ENCODE measurements around the gene ARMH3.

DNA sequence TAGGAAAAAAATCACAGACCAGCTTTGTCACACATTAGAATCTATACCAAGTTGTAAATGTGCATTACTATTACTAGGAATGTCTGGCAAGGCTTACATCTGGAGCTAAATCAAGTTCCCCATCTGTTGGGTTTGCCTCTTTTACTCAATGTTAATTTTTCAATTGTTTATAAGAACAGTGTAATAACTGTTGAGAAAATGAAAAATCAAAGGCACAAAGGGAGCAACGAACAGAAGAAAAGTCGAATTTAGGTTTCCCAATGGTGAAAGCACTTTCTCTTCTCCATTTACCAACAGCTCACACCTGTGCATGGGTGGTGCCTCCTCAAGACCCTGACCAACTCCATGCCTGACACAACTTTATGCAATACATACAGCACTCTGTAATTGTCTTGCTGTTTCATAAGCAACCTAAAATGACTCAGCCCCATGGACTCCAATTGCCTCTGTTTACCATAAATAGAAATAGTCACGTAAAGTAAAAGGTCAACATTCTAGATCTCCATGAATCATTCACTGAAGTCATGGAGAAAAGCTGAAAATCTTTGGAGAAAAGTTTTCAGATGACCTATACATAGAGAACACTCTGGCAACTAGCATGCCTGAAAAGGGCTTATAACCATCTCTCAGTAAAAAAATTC lies 116.8 kb downstream of the ARMH3 start:
- TF ChIP-seq, protein P1, sequence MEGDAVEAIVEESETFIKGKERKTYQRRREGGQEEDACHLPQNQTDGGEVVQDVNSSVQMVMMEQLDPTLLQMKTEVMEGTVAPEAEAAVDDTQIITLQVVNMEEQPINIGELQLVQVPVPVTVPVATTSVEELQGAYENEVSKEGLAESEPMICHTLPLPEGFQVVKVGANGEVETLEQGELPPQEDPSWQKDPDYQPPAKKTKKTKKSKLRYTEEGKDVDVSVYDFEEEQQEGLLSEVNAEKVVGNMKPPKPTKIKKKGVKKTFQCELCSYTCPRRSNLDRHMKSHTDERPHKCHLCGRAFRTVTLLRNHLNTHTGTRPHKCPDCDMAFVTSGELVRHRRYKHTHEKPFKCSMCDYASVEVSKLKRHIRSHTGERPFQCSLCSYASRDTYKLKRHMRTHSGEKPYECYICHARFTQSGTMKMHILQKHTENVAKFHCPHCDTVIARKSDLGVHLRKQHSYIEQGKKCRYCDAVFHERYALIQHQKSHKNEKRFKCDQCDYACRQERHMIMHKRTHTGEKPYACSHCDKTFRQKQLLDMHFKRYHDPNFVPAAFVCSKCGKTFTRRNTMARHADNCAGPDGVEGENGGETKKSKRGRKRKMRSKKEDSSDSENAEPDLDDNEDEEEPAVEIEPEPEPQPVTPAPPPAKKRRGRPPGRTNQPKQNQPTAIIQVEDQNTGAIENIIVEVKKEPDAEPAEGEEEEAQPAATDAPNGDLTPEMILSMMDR (IDR thresholded peaks at IDR 0.05) = no peak
- TF ChIP-seq, protein P2, sequence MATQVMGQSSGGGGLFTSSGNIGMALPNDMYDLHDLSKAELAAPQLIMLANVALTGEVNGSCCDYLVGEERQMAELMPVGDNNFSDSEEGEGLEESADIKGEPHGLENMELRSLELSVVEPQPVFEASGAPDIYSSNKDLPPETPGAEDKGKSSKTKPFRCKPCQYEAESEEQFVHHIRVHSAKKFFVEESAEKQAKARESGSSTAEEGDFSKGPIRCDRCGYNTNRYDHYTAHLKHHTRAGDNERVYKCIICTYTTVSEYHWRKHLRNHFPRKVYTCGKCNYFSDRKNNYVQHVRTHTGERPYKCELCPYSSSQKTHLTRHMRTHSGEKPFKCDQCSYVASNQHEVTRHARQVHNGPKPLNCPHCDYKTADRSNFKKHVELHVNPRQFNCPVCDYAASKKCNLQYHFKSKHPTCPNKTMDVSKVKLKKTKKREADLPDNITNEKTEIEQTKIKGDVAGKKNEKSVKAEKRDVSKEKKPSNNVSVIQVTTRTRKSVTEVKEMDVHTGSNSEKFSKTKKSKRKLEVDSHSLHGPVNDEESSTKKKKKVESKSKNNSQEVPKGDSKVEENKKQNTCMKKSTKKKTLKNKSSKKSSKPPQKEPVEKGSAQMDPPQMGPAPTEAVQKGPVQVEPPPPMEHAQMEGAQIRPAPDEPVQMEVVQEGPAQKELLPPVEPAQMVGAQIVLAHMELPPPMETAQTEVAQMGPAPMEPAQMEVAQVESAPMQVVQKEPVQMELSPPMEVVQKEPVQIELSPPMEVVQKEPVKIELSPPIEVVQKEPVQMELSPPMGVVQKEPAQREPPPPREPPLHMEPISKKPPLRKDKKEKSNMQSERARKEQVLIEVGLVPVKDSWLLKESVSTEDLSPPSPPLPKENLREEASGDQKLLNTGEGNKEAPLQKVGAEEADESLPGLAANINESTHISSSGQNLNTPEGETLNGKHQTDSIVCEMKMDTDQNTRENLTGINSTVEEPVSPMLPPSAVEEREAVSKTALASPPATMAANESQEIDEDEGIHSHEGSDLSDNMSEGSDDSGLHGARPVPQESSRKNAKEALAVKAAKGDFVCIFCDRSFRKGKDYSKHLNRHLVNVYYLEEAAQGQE (IDR thresholded peaks at IDR 0.05; ENCODE audit: insufficient read depth in 1 of 2, low read depth in 2 of 2, low read length in 1 of 2) = no peak

All from Panc1 (cell line).